Measurements from ENCODE around the gene PGAM1. TPM values are rescaled to one million over a fixed set of nuclear protein-coding genes. Genes with fewer than 3 reads are reported as not detected.

Gene PGAM1
- total RNA-seq, 1 donor from 2014 or later = 706 TPM

DNA sequence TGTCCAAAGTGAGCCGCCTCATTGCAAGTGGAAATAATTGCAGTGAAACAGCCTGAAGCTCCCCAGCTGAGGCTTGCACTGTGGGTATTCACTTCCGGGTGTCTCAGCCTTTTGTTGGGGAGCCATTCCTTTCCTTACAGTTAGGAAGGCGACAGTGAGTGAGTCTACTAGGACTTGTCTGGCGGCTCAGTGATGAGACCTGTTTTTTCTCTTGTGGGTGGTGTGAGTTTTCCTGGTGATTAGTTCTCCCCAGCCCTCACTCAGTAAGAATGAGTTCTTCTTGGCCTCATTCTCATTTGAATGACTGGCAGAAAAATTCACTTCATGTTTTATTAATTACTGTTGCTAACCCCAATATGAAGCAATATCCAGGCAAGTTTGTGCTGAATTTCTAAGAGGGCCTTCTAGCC lies 2.6 kb downstream of the PGAM1 start:
- peak overlapping the region; percentile 94 for H3K27ac Mint-ChIP-seq (ENCODE audit: unreplicated experiment)
- no peaks in the 10 kb centered on the region for H3K9me3 Mint-ChIP-seq (ENCODE audit: unreplicated experiment)
- H3K9me3 ChIP-seq (ENCODE audit: insufficient read depth, low read depth, low read length) = no peaks in the 10 kb centered on the region
- H2AFZ ChIP-seq (ENCODE audit: low read depth, low read length) = no peak overlapping the region
- no peak for DNase-seq (ENCODE audit: low read depth)
- peak overlapping the region; percentile 90 for H3K9ac ChIP-seq (ENCODE audit: low read length)
- H3K79me2 ChIP-seq (ENCODE audit: insufficient read depth, low read length) = peaks cover 66% of the 10 kb centered on the region
- peaks cover 27% of the 10 kb centered on the region for H3K36me3 ChIP-seq (ENCODE audit: insufficient read depth, low read length)
- H3K36me3 Mint-ChIP-seq (ENCODE audit: low read depth, unreplicated experiment) = peaks cover 12% of the 10 kb centered on the region
- peaks cover 17% of the 10 kb centered on the region for H3K4me1 ChIP-seq (ENCODE audit: insufficient read depth, low read length)
- H3K27me3 Mint-ChIP-seq (ENCODE audit: low read depth, unreplicated experiment) = no peaks in the 10 kb centered on the region
- peak overlapping the region; percentile 74 for H3K27ac ChIP-seq (ENCODE audit: low read depth, low read length)
- H4K20me1 ChIP-seq (ENCODE audit: insufficient read depth, low read length) = peaks cover 46% of the 10 kb centered on the region
- H3K4me2 ChIP-seq (ENCODE audit: low read length) = peak overlapping the region; percentile 99
- H3K4me3 Mint-ChIP-seq (ENCODE audit: unreplicated experiment) = peak overlapping the region; percentile 96
- H3K27me3 ChIP-seq (ENCODE audit: insufficient read depth, low read length) = no peaks in the 10 kb centered on the region
- H3K4me1 Mint-ChIP-seq (ENCODE audit: low read depth, unreplicated experiment) = peaks cover 15% of the 10 kb centered on the region
- H3K4me3 ChIP-seq (ENCODE audit: insufficient read depth, low read depth, low read length) = peak overlapping the region; percentile 96
- no peak for FAIRE-seq
- no peak for TF ChIP-seq EZH2 (IDR thresholded peaks at IDR 0.05; ENCODE audit: insufficient read depth, low read length)
- TF ChIP-seq, protein P1, sequence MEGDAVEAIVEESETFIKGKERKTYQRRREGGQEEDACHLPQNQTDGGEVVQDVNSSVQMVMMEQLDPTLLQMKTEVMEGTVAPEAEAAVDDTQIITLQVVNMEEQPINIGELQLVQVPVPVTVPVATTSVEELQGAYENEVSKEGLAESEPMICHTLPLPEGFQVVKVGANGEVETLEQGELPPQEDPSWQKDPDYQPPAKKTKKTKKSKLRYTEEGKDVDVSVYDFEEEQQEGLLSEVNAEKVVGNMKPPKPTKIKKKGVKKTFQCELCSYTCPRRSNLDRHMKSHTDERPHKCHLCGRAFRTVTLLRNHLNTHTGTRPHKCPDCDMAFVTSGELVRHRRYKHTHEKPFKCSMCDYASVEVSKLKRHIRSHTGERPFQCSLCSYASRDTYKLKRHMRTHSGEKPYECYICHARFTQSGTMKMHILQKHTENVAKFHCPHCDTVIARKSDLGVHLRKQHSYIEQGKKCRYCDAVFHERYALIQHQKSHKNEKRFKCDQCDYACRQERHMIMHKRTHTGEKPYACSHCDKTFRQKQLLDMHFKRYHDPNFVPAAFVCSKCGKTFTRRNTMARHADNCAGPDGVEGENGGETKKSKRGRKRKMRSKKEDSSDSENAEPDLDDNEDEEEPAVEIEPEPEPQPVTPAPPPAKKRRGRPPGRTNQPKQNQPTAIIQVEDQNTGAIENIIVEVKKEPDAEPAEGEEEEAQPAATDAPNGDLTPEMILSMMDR (IDR thresholded peaks at IDR 0.05; ENCODE audit: insufficient read depth, low read depth, low read length) = no peak

GRCh38 chr10:97434055-97434454 lies 8.1 kb downstream of the PGAM1 start:
- Histone ChIP-seq H2AFZ (ENCODE audit: low read depth, low read length) (no peak overlapping the region), H3K27ac (ENCODE audit: low read depth, low read length) (no peak overlapping the region), H3K27me3 (ENCODE audit: insufficient read depth, low read length) (no peaks in the 10 kb centered on the region), H4K20me1 (ENCODE audit: insufficient read depth, low read length) (peaks cover 31% of the 10 kb centered on the region), H3K4me3 (ENCODE audit: insufficient read depth, low read depth, low read length) (no peak overlapping the region), H3K4me2 (ENCODE audit: low read length) (no peak overlapping the region), H3K79me2 (ENCODE audit: insufficient read depth, low read length) (peaks cover 21% of the 10 kb centered on the region), H3K9me3 (ENCODE audit: insufficient read depth, low read depth, low read length) (no peaks in the 10 kb centered on the region), H3K4me1 (ENCODE audit: insufficient read depth, low read length) (no peaks in the 10 kb centered on the region), H3K36me3 (ENCODE audit: insufficient read depth, low read length) (peaks cover 40% of the 10 kb centered on the region), H3K9ac (ENCODE audit: low read length) (no peak overlapping the region)
- H3K27ac Mint-ChIP-seq (ENCODE audit: unreplicated experiment) = no peak overlapping the region
- H3K27me3 Mint-ChIP-seq (ENCODE audit: low read depth, unreplicated experiment) = no peaks in the 10 kb centered on the region
- TF ChIP-seq, protein P1 (IDR thresholded peaks at IDR 0.05; ENCODE audit: insufficient read depth, low read depth, low read length) = no peak
- no peak for TF ChIP-seq EZH2 (IDR thresholded peaks at IDR 0.05; ENCODE audit: insufficient read depth, low read length)
- peaks cover 11% of the 10 kb centered on the region for H3K36me3 Mint-ChIP-seq (ENCODE audit: low read depth, unreplicated experiment)
- no peaks in the 10 kb centered on the region for H3K9me3 Mint-ChIP-seq (ENCODE audit: unreplicated experiment)
- no peak overlapping the region for H3K4me3 Mint-ChIP-seq (ENCODE audit: unreplicated experiment)
- FAIRE-seq (no peak), DNase-seq (ENCODE audit: low read depth) (no peak)
- H3K4me1 Mint-ChIP-seq (ENCODE audit: low read depth, unreplicated experiment) = peaks cover 15% of the 10 kb centered on the region

- H3K4me2 ChIP-seq (ENCODE audit: low read length) = no peak overlapping the region
- Mint-ChIP-seq H3K27ac (ENCODE audit: unreplicated experiment) (no peak overlapping the region), H3K9me3 (ENCODE audit: unreplicated experiment) (no peaks in the 10 kb centered on the region), H3K36me3 (ENCODE audit: low read depth, unreplicated experiment) (peaks cover 10% of the 10 kb centered on the region), H3K27me3 (ENCODE audit: low read depth, unreplicated experiment) (no peaks in the 10 kb centered on the region), H3K4me3 (ENCODE audit: unreplicated experiment) (no peak overlapping the region), H3K4me1 (ENCODE audit: low read depth, unreplicated experiment) (peaks cover 10% of the 10 kb centered on the region)
- H3K9ac ChIP-seq (ENCODE audit: low read length) = no peak overlapping the region
- peaks cover 27% of the 10 kb centered on the region for H4K20me1 ChIP-seq (ENCODE audit: insufficient read depth, low read length)
- H3K79me2 ChIP-seq (ENCODE audit: insufficient read depth, low read length) = peaks cover 16% of the 10 kb centered on the region
- H3K4me3 ChIP-seq (ENCODE audit: insufficient read depth, low read depth, low read length) = no peak overlapping the region
- FAIRE-seq (no peak), DNase-seq (ENCODE audit: low read depth) (no peak)
- no peaks in the 10 kb centered on the region for H3K27me3 ChIP-seq (ENCODE audit: insufficient read depth, low read length)
- H3K27ac ChIP-seq (ENCODE audit: low read depth, low read length) = no peak overlapping the region
- no peak for TF ChIP-seq EZH2 (IDR thresholded peaks at IDR 0.05; ENCODE audit: insufficient read depth, low read length)
- TF ChIP-seq, protein P1 (IDR thresholded peaks at IDR 0.05; ENCODE audit: insufficient read depth, low read depth, low read length) = no peak
- no peaks in the 10 kb centered on the region for H3K4me1 ChIP-seq (ENCODE audit: insufficient read depth, low read length)
- H2AFZ ChIP-seq (ENCODE audit: low read depth, low read length) = no peak overlapping the region
- no peaks in the 10 kb centered on the region for H3K9me3 ChIP-seq (ENCODE audit: insufficient read depth, low read depth, low read length)
- peaks cover 36% of the 10 kb centered on the region for H3K36me3 ChIP-seq (ENCODE audit: insufficient read depth, low read length)
Measured at GRCh38 chr10:97434557-97434956, 8.6 kb downstream of the PGAM1 start.
